Astrocyte (in vitro differentiated cells and primary cell): Measurements from ENCODE around the gene TNFSF13. TPM values are rescaled to one million over a fixed set of nuclear protein-coding genes. Genes with fewer than 3 reads are reported as not detected.

Source experiments
- DNase-seq: peaks from one replicate; pipeline ENCODE4 v3.0.0-alpha.2; 2010; ENCODE audit warnings: low read depth
- FAIRE-seq: peaks from 2 replicates; lab custom pipeline; 2011; peaks lifted over from hg19 to GRCh38; lab: Jason Lieb, UNC
- H2AFZ ChIP-seq: 2 replicates; pipeline ENCODE4 v1.6.0; 2012; ENCODE audit warnings: low read depth, low read length, inconsistent platforms
- H3K27ac ChIP-seq: 2 replicates; pipeline ENCODE4 v1.5.1; 2011; ENCODE audit warnings: low read depth, low read length, inconsistent platforms
- H3K27me3 ChIP-seq: 2 replicates; pipeline ENCODE4 v1.6.0; 2011; ENCODE audit warnings: low read length, inconsistent platforms; ENCODE audit not compliant: insufficient read depth
- H3K36me3 ChIP-seq: 2 replicates; pipeline ENCODE4 v1.5.1; 2011; ENCODE audit warnings: low read length, inconsistent platforms; ENCODE audit not compliant: insufficient read depth
- H3K4me1 ChIP-seq: 2 replicates; pipeline ENCODE4 v1.5.1; 2011; ENCODE audit warnings: low read length, inconsistent platforms; ENCODE audit not compliant: insufficient read depth
- H3K4me2 ChIP-seq: 2 replicates; pipeline ENCODE4 v1.6.0; 2012; ENCODE audit warnings: low read length, inconsistent platforms
- H3K4me3 ChIP-seq: 2 replicates; pipeline ENCODE4 v1.5.1; 2011; ENCODE audit warnings: low read depth, mild to moderate bottlenecking, low read length, inconsistent platforms; ENCODE audit not compliant: insufficient read depth
- H3K79me2 ChIP-seq: 2 replicates; pipeline ENCODE4 v1.6.0; 2012; ENCODE audit warnings: mild to moderate bottlenecking, low read length, inconsistent platforms; ENCODE audit not compliant: insufficient read depth
- H3K9ac ChIP-seq: 2 replicates; pipeline ENCODE4 v1.6.0; 2012; ENCODE audit warnings: mild to moderate bottlenecking, low read length, inconsistent platforms
- H3K9me3 ChIP-seq: 2 replicates; pipeline ENCODE4 v1.5.1; 2012; ENCODE audit warnings: low read depth, mild to moderate bottlenecking, low read length, inconsistent platforms; ENCODE audit not compliant: insufficient read depth
- H4K20me1 ChIP-seq: 2 replicates; pipeline ENCODE4 v1.6.0; 2012; ENCODE audit warnings: low read length, inconsistent platforms; ENCODE audit not compliant: insufficient read depth
- H3K27ac Mint-ChIP-seq: one replicate; pipeline ENCODE4 v1.8.0; 2021; ENCODE audit warnings: mild to moderate bottlenecking, mixed read lengths; ENCODE audit not compliant: unreplicated experiment
- H3K27me3 Mint-ChIP-seq: one replicate; pipeline ENCODE4 v1.8.0; 2021; ENCODE audit warnings: low read depth, mixed read lengths; ENCODE audit not compliant: unreplicated experiment
- H3K36me3 Mint-ChIP-seq: one replicate; pipeline ENCODE4 v1.8.0; 2021; ENCODE audit warnings: low read depth, mixed read lengths; ENCODE audit not compliant: unreplicated experiment
- H3K4me1 Mint-ChIP-seq: one replicate; pipeline ENCODE4 v1.8.0; 2021; ENCODE audit warnings: low read depth, mixed read lengths; ENCODE audit not compliant: unreplicated experiment
- H3K4me3 Mint-ChIP-seq: one replicate; pipeline ENCODE4 v1.8.0; 2021; ENCODE audit warnings: mild to moderate bottlenecking, moderate library complexity, mixed read lengths; ENCODE audit not compliant: unreplicated experiment
- H3K9me3 Mint-ChIP-seq: one replicate; pipeline ENCODE4 v1.8.0; 2021; ENCODE audit warnings: mild to moderate bottlenecking, mixed read lengths; ENCODE audit not compliant: unreplicated experiment
- CTCF ChIP-seq: IDR thresholded peaks from 2 replicates; pipeline ENCODE4 v1.5.1; 2011; ENCODE audit warnings: low read depth, mild to moderate bottlenecking, inconsistent platforms, low read length, moderate library complexity; ENCODE audit not compliant: insufficient read depth
- EZH2 ChIP-seq: IDR thresholded peaks from 2 replicates; pipeline ENCODE4 v1.6.1; 2012; ENCODE audit warnings: mild to moderate bottlenecking, low read length, inconsistent platforms; ENCODE audit not compliant: insufficient read depth
- total RNA-seq: library from RNA; stranded (reverse); gene quantifications from 2 replicates; pipeline ENCODE4 v1.2.1, GENCODE V29; 2021

The TNFSF13 gene
- total RNA-seq, 1 donor from 2014 or later: 0.93 TPM

GRCh38 chr17:7550344-7550743 lies 8.2 kb upstream of the TNFSF13 start:
- Mint-ChIP-seq H3K4me1 (no peaks in the 10 kb centered on the region), H3K27me3 (peaks cover 24% of the 10 kb centered on the region), H3K9me3 (peaks cover 3% of the 10 kb centered on the region), H3K27ac (no peak overlapping the region), H3K36me3 (no peaks in the 10 kb centered on the region), H3K4me3 (peak overlapping the region; percentile 21)
- no peak for TF ChIP-seq EZH2
- no peak for TF ChIP-seq CTCF
- Histone ChIP-seq H3K4me2 (no peak overlapping the region), H3K9ac (no peak overlapping the region), H3K36me3 (no peaks in the 10 kb centered on the region), H3K27ac (no peak overlapping the region), H3K4me3 (no peak overlapping the region), H3K79me2 (no peaks in the 10 kb centered on the region), H3K4me1 (peaks cover 11% of the 10 kb centered on the region), H3K9me3 (no peaks in the 10 kb centered on the region), H3K27me3 (no peaks in the 10 kb centered on the region), H4K20me1 (no peaks in the 10 kb centered on the region), H2AFZ (no peak overlapping the region)
- DNase-seq (no peak), FAIRE-seq (no peak)

GRCh38 chr17:7551396-7551795 lies 7.2 kb upstream of the TNFSF13 start:
- Histone ChIP-seq H3K9me3 (no peaks in the 10 kb centered on the region), H2AFZ (no peak overlapping the region), H3K27me3 (no peaks in the 10 kb centered on the region), H4K20me1 (no peaks in the 10 kb centered on the region), H3K4me3 (no peak overlapping the region), H3K4me2 (no peak overlapping the region), H3K79me2 (no peaks in the 10 kb centered on the region), H3K27ac (no peak overlapping the region), H3K36me3 (no peaks in the 10 kb centered on the region), H3K9ac (no peak overlapping the region), H3K4me1 (peaks cover 11% of the 10 kb centered on the region)
- peaks cover 3% of the 10 kb centered on the region for H3K9me3 Mint-ChIP-seq
- H3K27me3 Mint-ChIP-seq: peaks cover 24% of the 10 kb centered on the region
- no peaks in the 10 kb centered on the region for H3K4me1 Mint-ChIP-seq
- no peak overlapping the region for H3K27ac Mint-ChIP-seq
- no peak for TF ChIP-seq EZH2
- TF ChIP-seq CTCF: no peak
- H3K36me3 Mint-ChIP-seq: no peaks in the 10 kb centered on the region
- DNase-seq: no peak
- FAIRE-seq: no peak
- H3K4me3 Mint-ChIP-seq: peak overlapping the region; percentile 16

- H3K9ac ChIP-seq: no peak overlapping the region
- no peaks in the 10 kb centered on the region for H3K4me1 Mint-ChIP-seq
- no peak overlapping the region for H3K4me3 Mint-ChIP-seq
Observed at GRCh38 chr17:7552621-7553051, 5.9 kb upstream of the TNFSF13 start.

More at GRCh38 chr17:7552621-7553051, 5.9 kb upstream of the TNFSF13 start:
- Mint-ChIP-seq H3K9me3 (peaks cover 3% of the 10 kb centered on the region), H3K27ac (no peak overlapping the region), H3K27me3 (peaks cover 24% of the 10 kb centered on the region), H3K36me3 (no peaks in the 10 kb centered on the region)
- TF ChIP-seq EZH2: no peak
- TF ChIP-seq CTCF: no peak
- Histone ChIP-seq H3K9me3 (no peaks in the 10 kb centered on the region), H3K27me3 (no peaks in the 10 kb centered on the region), H3K79me2 (no peaks in the 10 kb centered on the region), H3K4me1 (peaks cover 11% of the 10 kb centered on the region), H2AFZ (no peak overlapping the region), H3K36me3 (no peaks in the 10 kb centered on the region), H3K27ac (no peak overlapping the region), H3K4me2 (no peak overlapping the region), H3K4me3 (no peak overlapping the region), H4K20me1 (no peaks in the 10 kb centered on the region)
- no peak for FAIRE-seq
- no peak for DNase-seq
